K562 (cell line): Measurements from ENCODE around the gene CLIP2.

Source experiments
- BDP1 ChIP-seq: IDR thresholded peaks from 3 replicates; pipeline ENCODE4 v1.6.1; 2011; ENCODE audit not compliant: insufficient read length, insufficient read depth
- BRCA1 ChIP-seq, 2 experiments: fragments of 450-650 bp in 1 of 2; sonication (generic) in 1 of 2; formaldehyde crosslinking in 1 of 2; IDR thresholded peaks; 2 replicates each; pipeline versions ENCODE4 v1.5.0 to v1.6.1; 2017 to 2020; ENCODE audit warnings: mild to moderate bottlenecking in 1 of 2, missing genetic modification reagents in 1 of 2
- GABPA ChIP-seq: fragments of 200-800 bp; sonication (Bioruptor generic); conservative IDR thresholded peaks from 2 replicates; pipeline ENCODE4 v1.6.1; 2016; ENCODE audit warnings: low read depth, missing genetic modification characterization, missing compliant biosample characterization
- MAX ChIP-seq: sonication (generic); formaldehyde crosslinking; IDR thresholded peaks from 2 replicates; pipeline ENCODE4 v1.9.0; 2022; ENCODE audit warnings: mild to moderate bottlenecking, missing genetic modification reagents
- MEIS2 ChIP-seq: fragments of 450-650 bp; IDR thresholded peaks from 2 replicates; pipeline ENCODE4 v1.6.1; 2014; ENCODE audit warnings: mild to moderate bottlenecking; ENCODE audit not compliant: partially characterized antibody
- NCOA2 ChIP-seq, 2 experiments: fragments of 450-650 bp; IDR thresholded peaks; 2 replicates each; pipeline ENCODE4 v1.6.1; 2018; ENCODE audit warnings: mild to moderate bottlenecking in 2 of 2, moderate library complexity in 1 of 2; ENCODE audit not compliant: partially characterized antibody in 2 of 2
- NFE2 ChIP-seq: IDR thresholded peaks from 2 replicates; pipeline ENCODE4 v1.6.1; 2014; ENCODE audit warnings: antibody characterized with exemption, low read depth
- ZBTB1 ChIP-seq: sonication (generic); formaldehyde crosslinking; IDR thresholded peaks from 2 replicates; pipeline ENCODE4 v1.8.1; 2023; ENCODE audit warnings: missing genetic modification reagents, low read depth, mild to moderate bottlenecking, borderline replicate concordance
- ZNF766 ChIP-seq: fragments of 200-800 bp; sonication (Bioruptor generic); conservative IDR thresholded peaks from 2 replicates; pipeline ENCODE4 v1.6.1; 2016; ENCODE audit warnings: missing genetic modification characterization, missing compliant biosample characterization
- ZNF780A ChIP-seq: fragments of 250-450 bp; sonication (Bioruptor Pico); IDR thresholded peaks from 2 replicates; pipeline ENCODE4 v1.5.0; 2021; ENCODE audit warnings: mild to moderate bottlenecking
- TF ChIP-seq, protein P1 (sequence below): fragments of 450-650 bp; IDR thresholded peaks from 2 replicates; pipeline ENCODE4 v1.6.1; 2018; ENCODE audit not compliant: partially characterized antibody
- TF ChIP-seq, protein P2 (sequence below): fragments of 150-350 bp; conservative IDR thresholded peaks from 2 replicates; pipeline ENCODE4 v1.6.1; 2014; ENCODE audit warnings: low read length
- TF ChIP-seq, protein P3 (sequence below): sonication (generic); formaldehyde crosslinking; IDR thresholded peaks from 2 replicates; pipeline ENCODE4 v1.8.0; 2022; ENCODE audit warnings: mild to moderate bottlenecking, missing genetic modification reagents

DNA sequence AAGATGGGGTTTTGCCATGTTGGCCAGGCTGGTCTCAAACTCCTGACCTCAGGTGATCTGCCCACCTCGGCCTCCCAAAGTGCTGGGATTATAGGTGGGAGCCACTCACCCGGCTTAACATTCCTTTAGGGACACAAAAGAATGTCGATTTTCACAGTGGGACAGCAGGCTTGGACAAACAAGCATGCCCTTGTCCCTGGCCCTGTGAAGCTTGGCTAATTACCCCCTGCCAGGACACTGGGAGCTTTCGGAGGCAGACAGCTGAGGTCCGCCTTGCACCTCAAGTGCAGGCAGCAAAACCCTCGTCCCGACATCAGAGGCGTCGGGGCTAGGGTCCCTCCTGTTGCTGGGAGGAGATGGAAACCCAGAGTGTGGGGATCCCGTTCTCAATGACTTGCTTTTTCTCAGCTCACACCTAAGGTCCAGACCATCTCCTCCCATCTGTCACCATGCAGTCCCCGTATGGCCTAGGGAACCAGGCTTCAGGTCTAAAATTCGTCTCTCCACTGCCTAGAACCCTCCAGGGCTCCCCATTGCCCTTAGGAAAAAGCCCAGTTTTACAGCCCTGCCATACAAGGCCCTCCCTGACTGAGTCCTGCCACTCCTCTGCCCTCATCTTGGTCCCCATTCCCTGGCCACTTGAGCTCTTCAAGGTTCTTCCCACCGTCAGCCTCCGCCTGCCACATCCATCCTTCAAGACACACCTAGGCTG, 6.3 kb upstream of the CLIP2 start:
- TF ChIP-seq, protein P1, sequence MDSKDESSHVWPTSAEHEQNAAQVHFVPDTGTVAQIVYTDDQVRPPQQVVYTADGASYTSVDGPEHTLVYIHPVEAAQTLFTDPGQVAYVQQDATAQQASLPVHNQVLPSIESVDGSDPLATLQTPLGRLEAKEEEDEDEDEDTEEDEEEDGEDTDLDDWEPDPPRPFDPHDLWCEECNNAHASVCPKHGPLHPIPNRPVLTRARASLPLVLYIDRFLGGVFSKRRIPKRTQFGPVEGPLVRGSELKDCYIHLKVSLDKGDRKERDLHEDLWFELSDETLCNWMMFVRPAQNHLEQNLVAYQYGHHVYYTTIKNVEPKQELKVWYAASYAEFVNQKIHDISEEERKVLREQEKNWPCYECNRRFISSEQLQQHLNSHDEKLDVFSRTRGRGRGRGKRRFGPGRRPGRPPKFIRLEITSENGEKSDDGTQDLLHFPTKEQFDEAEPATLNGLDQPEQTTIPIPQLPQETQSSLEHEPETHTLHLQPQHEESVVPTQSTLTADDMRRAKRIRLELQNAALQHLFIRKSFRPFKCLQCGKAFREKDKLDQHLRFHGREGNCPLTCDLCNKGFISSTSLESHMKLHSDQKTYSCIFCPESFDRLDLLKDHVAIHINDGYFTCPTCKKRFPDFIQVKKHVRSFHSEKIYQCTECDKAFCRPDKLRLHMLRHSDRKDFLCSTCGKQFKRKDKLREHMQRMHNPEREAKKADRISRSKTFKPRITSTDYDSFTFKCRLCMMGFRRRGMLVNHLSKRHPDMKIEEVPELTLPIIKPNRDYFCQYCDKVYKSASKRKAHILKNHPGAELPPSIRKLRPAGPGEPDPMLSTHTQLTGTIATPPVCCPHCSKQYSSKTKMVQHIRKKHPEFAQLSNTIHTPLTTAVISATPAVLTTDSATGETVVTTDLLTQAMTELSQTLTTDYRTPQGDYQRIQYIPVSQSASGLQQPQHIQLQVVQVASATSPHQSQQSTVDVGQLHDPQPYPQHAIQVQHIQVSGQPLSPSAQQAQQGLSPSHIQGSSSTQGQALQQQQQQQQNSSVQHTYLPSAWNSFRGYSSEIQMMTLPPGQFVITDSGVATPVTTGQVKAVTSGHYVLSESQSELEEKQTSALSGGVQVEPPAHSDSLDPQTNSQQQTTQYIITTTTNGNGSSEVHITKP = no peak
- no peak for TF ChIP-seq ZNF766 (CRISPR knock-in tag)
- no peak for TF ChIP-seq BRCA1 (IDR thresholded peaks at IDR 0.05)
- no peak for TF ChIP-seq BRCA1 (CRISPR knock-in tag; IDR thresholded peaks at IDR 0.05)
- TF ChIP-seq MAX (CRISPR knock-in tag) = no peak
- TF ChIP-seq MEIS2 = no peak
- TF ChIP-seq BDP1 = no peak
- TF ChIP-seq NFE2 = no peak
- TF ChIP-seq, protein P2, sequence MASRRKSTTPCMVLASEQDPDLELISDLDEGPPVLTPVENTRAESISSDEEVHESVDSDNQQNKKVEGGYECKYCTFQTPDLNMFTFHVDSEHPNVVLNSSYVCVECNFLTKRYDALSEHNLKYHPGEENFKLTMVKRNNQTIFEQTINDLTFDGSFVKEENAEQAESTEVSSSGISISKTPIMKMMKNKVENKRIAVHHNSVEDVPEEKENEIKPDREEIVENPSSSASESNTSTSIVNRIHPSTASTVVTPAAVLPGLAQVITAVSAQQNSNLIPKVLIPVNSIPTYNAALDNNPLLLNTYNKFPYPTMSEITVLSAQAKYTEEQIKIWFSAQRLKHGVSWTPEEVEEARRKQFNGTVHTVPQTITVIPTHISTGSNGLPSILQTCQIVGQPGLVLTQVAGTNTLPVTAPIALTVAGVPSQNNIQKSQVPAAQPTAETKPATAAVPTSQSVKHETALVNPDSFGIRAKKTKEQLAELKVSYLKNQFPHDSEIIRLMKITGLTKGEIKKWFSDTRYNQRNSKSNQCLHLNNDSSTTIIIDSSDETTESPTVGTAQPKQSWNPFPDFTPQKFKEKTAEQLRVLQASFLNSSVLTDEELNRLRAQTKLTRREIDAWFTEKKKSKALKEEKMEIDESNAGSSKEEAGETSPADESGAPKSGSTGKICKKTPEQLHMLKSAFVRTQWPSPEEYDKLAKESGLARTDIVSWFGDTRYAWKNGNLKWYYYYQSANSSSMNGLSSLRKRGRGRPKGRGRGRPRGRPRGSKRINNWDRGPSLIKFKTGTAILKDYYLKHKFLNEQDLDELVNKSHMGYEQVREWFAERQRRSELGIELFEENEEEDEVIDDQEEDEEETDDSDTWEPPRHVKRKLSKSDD = no peak
- no peak for TF ChIP-seq GABPA (tag)
- TF ChIP-seq ZNF780A = no peak
- TF ChIP-seq, protein P3, sequence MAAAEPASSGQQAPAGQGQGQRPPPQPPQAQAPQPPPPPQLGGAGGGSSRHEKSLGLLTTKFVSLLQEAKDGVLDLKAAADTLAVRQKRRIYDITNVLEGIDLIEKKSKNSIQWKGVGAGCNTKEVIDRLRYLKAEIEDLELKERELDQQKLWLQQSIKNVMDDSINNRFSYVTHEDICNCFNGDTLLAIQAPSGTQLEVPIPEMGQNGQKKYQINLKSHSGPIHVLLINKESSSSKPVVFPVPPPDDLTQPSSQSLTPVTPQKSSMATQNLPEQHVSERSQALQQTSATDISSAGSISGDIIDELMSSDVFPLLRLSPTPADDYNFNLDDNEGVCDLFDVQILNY = no peak
- TF ChIP-seq ZBTB1 = no peak
- TF ChIP-seq NCOA2 (IDR thresholded peaks at IDR 0.05; ENCODE audit: partially characterized antibody in 2 of 2) = no peak
